AML-193 (cell line): ENCODE measurements around the gene KIF20B.

ENCODE experiments used
- DNase-seq, 2 experiments: peaks; one replicate each; lab custom pipeline; 2025; lab: John Stamatoyannopoulos, UW

KIF20B gene

GRCh38 chr10:89701242-89702120 lies at the start of gene KIF20B:
Gene KIF20B, plus strand, starts transcription at chr10:89701590. Its CDS starts 3,705 bp downstream, at chr10:89705295.
- peak; percentile 94 to 95 for DNase-seq

- no peak for DNase-seq
Measured at GRCh38 chr10:89651916-89652573, 49.3 kb upstream of the KIF20B start.

- DNase-seq = no peak
Measured at GRCh38 chr10:89652806-89653370, 48.5 kb upstream of the KIF20B start.

GRCh38 chr10:89653410-89653869 lies 48.0 kb upstream of the KIF20B start:
- no peak for DNase-seq

- no peak for DNase-seq
Measured at GRCh38 chr10:89655722-89656121, 45.7 kb upstream of the KIF20B start.

GRCh38 chr10:89657302-89657701 lies 44.1 kb upstream of the KIF20B start:
- no peak for DNase-seq

GRCh38 chr10:89659143-89660131 lies 42.0 kb upstream of the KIF20B start:
- DNase-seq = no peak

- no peak for DNase-seq
Measured at GRCh38 chr10:89662596-89662995, 38.8 kb upstream of the KIF20B start.

GRCh38 chr10:89663144-89663543 lies 38.2 kb upstream of the KIF20B start:
- DNase-seq = no peak

GRCh38 chr10:89664203-89664602 lies 37.2 kb upstream of the KIF20B start:
- DNase-seq = no peak

- DNase-seq = no peak
Measured at GRCh38 chr10:89665302-89665701, 36.1 kb upstream of the KIF20B start.

- no peak for DNase-seq
Measured at GRCh38 chr10:89666138-89666537, 35.3 kb upstream of the KIF20B start.

GRCh38 chr10:89668386-89669071 lies 32.9 kb upstream of the KIF20B start:
- DNase-seq = no peak

- no peak for DNase-seq
Measured at GRCh38 chr10:89669985-89670384, 31.4 kb upstream of the KIF20B start.

GRCh38 chr10:89670926-89671325 lies 30.5 kb upstream of the KIF20B start:
- DNase-seq = no peak

GRCh38 chr10:89677341-89677740 lies 24.0 kb upstream of the KIF20B start:
- DNase-seq = no peak

GRCh38 chr10:89679986-89680385 lies 21.4 kb upstream of the KIF20B start:
- no peak for DNase-seq

GRCh38 chr10:89683883-89684282 lies 17.5 kb upstream of the KIF20B start:
- no peak for DNase-seq

GRCh38 chr10:89684604-89685003 lies 16.8 kb upstream of the KIF20B start:
- DNase-seq = peak in 1 of 2 experiments; percentile 13

- no peak for DNase-seq
Measured at GRCh38 chr10:89685936-89686335, 15.5 kb upstream of the KIF20B start.

- no peak for DNase-seq
Measured at GRCh38 chr10:89690027-89690426, 11.4 kb upstream of the KIF20B start.
